DND-41 (cell line): Measurements from ENCODE around the gene TBC1D14.

ENCODE experiments used
- EZH2 ChIP-seq: IDR thresholded peaks from 3 replicates; pipeline ENCODE4 v1.6.1; 2012; ENCODE audit warnings: borderline replicate concordance, low read depth, mild to moderate bottlenecking, moderate library complexity, low read length, inconsistent platforms; ENCODE audit not compliant: severe bottlenecking
- TF ChIP-seq, protein P1 (sequence below): IDR thresholded peaks from 2 replicates; pipeline ENCODE4 v1.5.1; 2012; ENCODE audit warnings: borderline replicate concordance, low read length, moderate library complexity, mild to moderate bottlenecking; ENCODE audit not compliant: poor library complexity, severe bottlenecking; ENCODE audit errors: extremely low read depth

DNA sequence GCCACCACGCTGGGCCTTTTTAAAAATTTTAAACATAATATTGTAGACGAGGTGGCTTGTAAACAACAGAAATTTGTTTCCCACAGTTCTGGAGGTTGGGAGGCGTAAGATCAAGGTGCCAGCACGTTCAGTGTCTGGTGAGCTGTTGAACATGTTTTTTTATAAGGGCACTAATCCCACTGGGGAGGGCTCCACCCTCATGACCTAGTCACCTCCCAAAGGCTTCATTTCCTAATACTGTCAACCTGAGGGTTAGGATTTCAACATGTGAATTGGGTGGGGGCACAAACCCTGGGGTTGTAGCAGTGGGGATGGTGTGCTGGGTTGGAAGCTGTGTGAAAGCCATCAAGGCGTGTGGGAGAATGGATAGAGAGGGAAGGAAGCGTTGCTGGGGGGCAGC, 27.6 kb downstream of the TBC1D14 start:
- TF ChIP-seq, protein P1, sequence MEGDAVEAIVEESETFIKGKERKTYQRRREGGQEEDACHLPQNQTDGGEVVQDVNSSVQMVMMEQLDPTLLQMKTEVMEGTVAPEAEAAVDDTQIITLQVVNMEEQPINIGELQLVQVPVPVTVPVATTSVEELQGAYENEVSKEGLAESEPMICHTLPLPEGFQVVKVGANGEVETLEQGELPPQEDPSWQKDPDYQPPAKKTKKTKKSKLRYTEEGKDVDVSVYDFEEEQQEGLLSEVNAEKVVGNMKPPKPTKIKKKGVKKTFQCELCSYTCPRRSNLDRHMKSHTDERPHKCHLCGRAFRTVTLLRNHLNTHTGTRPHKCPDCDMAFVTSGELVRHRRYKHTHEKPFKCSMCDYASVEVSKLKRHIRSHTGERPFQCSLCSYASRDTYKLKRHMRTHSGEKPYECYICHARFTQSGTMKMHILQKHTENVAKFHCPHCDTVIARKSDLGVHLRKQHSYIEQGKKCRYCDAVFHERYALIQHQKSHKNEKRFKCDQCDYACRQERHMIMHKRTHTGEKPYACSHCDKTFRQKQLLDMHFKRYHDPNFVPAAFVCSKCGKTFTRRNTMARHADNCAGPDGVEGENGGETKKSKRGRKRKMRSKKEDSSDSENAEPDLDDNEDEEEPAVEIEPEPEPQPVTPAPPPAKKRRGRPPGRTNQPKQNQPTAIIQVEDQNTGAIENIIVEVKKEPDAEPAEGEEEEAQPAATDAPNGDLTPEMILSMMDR: no peak
- no peak for TF ChIP-seq EZH2
